Glomerular visceral epithelial cell (primary cell): ENCODE data around the gene PKD1L1.
"Not testable (repeated sequence)": the region's sequence is repeated elsewhere in the genome, so short reads cannot be mapped to it uniquely, and the experiment has no call there.

ENCODE experiments used
- DNase-seq: peaks from one replicate; pipeline ENCODE4 v3.0.0-alpha.2; 2016; ENCODE audit errors: extremely low spot score

The PKD1L1 gene

GRCh38 chr7:47817917-47818316 lies 130.3 kb downstream of the PKD1L1 start:
- peak; percentile 15 for DNase-seq

- DNase-seq: no peak
Measured at GRCh38 chr7:47816647-47817046, 131.6 kb downstream of the PKD1L1 start.

GRCh38 chr7:47815867-47816266 lies 132.4 kb downstream of the PKD1L1 start:
- DNase-seq: no peak

DNA sequence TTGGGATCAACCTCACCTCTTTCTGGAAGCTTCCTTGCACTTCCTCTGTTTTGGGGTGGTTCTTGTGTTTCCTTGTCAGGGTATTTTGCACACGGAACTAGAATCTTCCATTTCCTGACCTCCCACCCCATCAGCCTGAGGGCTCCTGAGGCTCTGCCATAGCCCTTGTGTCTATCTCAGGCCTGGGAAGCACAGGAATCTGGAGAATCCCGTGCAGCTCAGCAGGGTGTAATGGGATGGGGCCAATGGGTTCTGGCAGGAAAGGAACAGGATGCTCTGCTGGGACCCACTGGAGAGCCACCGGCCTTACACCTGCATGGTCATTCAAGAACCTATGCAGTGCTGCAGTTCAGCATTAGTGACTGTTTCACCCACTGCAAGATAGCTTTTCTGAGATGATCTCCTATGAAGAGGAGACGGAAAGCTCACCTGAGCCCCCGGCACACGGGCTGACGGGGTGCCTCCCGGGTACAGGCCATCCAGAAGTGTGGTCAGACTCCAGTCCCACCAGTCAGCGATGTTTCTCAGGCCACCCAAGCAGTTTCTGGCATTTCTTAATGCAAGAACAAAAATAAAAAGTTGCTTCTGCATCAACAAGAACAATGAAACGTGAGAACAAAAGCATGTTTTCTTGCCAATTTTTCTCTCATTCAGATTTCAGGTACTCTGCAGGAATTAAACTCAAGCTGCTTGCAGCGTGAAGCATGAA lies 133.2 kb downstream of the PKD1L1 start:
- no peak for DNase-seq

- no peak for DNase-seq
Measured at GRCh38 chr7:47813620-47814260, 134.5 kb downstream of the PKD1L1 start.

- no peak for DNase-seq
Measured at GRCh38 chr7:47812429-47813136, 135.7 kb downstream of the PKD1L1 start.

GRCh38 chr7:47811632-47812380 lies 136.5 kb downstream of the PKD1L1 start:
- no peak for DNase-seq

DNA sequence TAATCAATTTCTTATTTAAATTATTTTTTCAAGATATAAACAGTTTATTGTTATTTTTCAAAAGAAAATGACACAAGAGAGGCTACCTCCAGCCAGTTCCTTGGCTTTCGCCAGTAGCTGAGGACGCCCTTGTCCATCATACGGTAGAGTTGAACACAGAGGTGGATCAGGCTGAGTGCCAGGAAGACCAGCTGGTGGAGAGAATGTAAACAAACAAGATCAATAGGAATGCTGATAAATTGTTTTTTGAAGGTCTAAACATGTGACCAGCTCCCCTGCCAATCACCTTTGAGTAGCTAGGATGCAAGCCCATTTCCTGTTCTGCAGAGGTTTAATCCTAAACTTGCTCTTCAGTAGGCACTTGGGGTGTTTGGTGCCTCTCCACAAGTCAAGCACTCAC lies 138.9 kb downstream of the PKD1L1 start:
- DNase-seq: no peak

- DNase-seq: no peak
Measured at GRCh38 chr7:47808321-47808720, 139.9 kb downstream of the PKD1L1 start.

DNA sequence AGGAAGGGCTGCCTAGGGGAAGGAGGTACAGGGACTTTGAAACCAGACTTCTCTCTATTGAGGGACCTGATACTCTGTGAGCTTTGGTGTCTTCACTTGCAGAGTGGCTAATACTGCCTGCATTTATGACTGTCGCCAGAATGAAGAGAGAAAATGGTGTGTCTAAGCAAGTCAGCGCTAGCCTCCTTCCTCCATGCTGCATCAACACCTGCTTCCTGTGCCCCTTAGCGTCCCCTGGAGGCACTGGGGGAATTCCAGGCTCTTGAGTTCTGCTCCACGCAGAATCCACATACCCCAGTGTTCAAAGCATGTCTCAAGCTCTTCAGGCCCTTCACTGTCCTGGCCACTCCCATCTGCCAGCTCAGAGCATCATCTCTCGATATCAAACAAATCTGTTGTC lies 140.5 kb downstream of the PKD1L1 start:
- no peak for DNase-seq

DNA sequence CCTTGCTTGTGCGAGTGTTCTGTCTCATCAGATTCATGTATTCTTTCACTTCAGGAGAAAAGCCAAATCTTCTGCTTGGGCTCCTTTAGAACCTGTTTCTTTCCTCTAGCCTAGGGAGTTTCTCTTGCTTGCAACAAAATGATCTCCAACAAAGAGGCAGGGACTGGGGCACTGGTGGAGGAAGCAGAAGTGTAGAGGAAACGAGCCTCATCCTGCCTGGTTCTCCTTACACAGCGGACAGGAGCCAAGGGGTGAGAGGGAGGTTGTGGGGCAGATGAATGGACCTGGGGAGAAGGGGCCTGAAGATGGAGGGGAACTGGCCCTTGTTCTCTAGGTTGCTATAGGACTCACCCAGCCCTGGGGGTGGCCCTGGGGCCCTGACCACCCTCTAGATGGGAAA lies 141.1 kb downstream of the PKD1L1 start:
- no peak for DNase-seq

DNA sequence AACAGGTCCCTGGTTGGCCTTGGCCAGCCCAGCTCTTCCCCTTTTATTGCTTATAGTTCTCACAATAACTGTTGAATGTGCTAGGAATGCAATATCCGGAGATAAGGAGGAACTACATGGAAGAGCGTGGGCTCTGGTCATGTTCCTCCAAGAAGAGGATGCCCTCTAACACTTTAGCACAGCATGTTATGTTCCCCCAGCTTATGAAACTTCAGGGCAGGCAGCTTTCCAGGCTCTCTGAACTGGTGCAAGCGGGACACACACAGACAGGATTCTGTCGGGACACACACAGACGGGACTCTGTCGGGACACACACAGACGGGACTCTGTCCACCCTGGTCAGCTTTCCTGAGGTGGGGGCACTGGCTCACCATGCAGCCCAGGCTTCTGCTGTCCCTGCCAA lies 141.6 kb downstream of the PKD1L1 start:
- no peak for DNase-seq

- DNase-seq: peak; percentile 14
Measured at GRCh38 chr7:47804767-47805545, 143.3 kb downstream of the PKD1L1 start.

GRCh38 chr7:47803846-47804245 lies 144.4 kb downstream of the PKD1L1 start:
- no peak for DNase-seq

DNA sequence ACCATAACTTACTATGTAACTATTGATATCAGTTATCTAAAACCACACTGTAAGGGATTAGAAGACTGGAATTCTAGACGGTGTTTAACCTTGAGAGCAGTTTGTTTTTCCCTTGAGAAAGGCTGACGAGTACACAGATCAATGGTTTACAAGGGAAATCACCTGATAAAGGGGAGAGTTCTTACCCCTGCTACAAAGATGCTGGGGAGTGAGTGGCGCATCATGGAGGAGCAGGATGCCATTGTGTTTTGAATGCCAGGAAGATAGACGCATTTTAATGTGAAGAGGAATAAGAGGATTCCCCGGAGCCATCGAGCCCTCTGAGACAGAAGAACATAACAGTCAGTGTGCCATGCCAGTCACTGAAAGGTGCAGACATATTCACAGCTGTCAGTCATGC lies 145.2 kb downstream of the PKD1L1 start:
- no peak for DNase-seq

DNA sequence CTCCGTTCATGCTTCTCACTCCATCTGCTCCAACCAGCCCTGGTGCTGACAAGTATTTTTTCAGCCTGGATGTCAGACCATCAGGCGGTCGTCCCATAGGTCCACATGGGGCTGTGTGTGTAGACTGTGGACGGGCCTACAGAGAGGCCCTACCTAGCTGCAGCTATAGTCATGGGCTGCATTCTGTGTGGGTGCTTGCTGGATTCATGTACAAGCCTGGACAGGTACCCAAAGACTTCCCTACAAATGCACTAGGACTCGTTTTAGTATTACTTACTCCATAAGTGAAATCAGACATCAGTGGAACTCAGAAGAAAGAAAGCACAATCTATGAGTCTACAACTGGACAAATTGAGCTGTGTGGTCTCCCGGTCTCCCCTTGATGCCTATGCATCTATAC lies 146.8 kb downstream of the PKD1L1 start:
- no peak for DNase-seq

DNA sequence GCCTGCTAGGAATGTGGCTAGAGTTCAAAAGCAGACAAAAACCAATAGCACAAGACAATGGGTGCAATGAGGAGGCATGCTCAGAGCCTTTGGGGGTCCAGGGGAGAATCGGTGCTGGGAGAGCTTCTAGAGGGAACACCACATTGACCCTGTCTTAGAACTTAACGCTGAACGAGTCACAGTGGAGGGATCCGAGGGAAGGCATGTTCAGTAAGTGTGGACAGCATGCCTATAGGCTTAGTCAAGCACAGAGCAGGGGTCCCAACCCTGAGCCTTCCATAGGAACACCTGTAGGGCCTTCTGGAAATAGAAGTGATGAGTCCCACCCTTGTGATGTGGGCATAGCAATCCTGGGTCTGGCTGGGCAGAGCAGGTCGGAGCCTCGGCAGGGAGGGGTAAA lies 148.7 kb downstream of the PKD1L1 start:
- no peak for DNase-seq

GRCh38 chr7:47796347-47796746 lies 151.9 kb downstream of the PKD1L1 start:
- DNase-seq: no peak

DNA sequence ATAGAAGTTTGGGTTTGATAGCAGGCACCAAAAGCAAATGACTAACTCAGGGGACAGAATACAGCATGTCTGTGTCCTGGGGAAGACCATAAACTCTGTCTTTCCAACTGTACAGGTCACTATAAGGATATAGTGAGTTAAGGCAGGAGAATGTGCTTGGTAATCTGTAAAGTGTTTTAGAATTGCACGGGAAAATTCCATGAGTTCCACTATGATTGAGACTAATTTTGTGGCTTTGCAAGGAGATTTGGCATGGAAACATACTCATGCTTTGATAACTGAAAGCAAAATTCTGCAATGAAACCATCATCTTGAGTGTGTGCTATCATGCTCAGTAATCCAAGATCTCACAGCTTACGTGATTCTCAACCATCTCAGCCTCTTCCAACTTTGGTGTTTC lies 152.6 kb downstream of the PKD1L1 start:
- peak; percentile 48 for DNase-seq

DNA sequence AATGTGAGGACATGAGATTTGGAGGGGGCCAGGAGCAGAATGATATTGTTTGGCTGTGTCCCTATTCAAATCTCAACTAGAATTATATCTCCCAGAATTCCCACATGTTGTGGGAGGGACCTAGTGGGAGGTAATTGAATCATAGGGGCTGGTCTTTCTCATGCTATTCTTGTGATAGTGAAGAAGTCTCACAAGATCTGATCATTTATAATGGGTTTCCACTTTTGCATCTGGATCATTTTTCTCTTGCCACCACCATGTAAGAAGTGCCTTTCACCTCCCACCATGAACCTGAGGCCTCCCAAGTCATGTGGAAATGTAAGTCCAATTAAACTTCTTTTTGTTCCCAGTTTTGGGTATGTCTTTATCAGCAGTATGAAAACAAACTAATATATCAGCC lies 153.1 kb downstream of the PKD1L1 start:
- not testable (repeated sequence) for DNase-seq

DNA sequence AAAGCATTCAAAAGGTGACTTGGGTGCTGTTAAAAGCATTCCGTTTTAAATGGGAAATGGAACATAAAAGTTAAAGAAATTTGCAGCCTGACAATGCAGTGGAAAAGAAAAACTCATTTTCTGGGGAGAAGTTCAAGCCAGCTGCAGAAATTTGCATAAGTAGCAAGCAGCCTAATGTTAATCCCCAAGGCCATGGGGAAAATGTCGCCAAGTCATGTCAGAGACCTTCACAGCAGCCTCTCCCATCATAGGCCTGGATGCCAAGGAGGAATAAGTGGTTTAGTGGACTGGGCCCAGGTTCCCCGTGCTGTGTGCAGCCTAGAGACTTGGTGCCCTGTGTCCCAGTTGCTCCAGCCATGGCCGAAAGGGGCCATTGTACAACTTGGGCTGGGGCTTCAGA lies 154.2 kb downstream of the PKD1L1 start:
- no peak for DNase-seq

- DNase-seq: not testable (repeated sequence)
Measured at GRCh38 chr7:47793186-47793585, 155.1 kb downstream of the PKD1L1 start.
